ENCODE data around the gene FHL1. TPM values are rescaled to one million over a fixed set of nuclear protein-coding genes. Genes with fewer than 3 reads are reported as not detected.
A peak's percentile ranks its signal among the peaks of the same experiment; 100 is the strongest.

Gene FHL1
- total RNA-seq, 2 experiments from 2014 or later, result 27.2 to 28.4 TPM

DNA sequence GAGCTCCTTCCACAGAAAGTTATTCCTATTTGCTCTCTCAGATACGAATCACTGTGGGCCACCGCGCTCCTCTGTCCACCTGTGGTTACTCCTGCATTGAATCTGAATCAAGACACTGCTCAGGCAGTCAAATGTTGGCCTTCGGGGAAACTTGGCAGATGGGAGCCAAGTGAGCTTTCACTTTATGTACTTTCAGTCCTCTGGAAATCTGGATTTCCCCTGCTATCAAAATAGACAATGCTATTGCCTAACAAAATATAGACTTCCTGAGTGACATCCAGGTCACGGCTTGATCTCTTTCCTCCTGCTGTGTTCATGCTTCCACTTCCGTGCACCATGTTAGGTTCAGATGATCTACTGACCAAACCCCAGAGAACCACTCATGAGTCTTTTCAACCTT, 43.8 kb downstream of the FHL1 start:
- peaks cover 22% of the 10 kb centered on the region for H3K4me1 ChIP-seq (ENCODE audit: insufficient read depth, low read length)
- H3K9me3 Mint-ChIP-seq, result no peaks in the 10 kb centered on the region
- H3K36me3 Mint-ChIP-seq (ENCODE audit: low read depth), result no peaks in the 10 kb centered on the region
- H3K27me3 Mint-ChIP-seq, result no peaks in the 10 kb centered on the region
- ATAC-seq (ENCODE audit: poor library complexity) (no peak), DNase-seq (peak in 1 of 14 experiments; percentile 11)
- TF ChIP-seq CTCF (IDR thresholded peaks at IDR 0.05), result no peak
- H3K27ac ChIP-seq (ENCODE audit: low read depth in 1 of 2, low read length in 2 of 2), result no peak overlapping the region
- H3K27me3 ChIP-seq (ENCODE audit: control insufficient read depth in 1 of 2, insufficient read depth in 2 of 2, low read length in 2 of 2), result no peaks in the 10 kb centered on the region
- H3K4me3 ChIP-seq (ENCODE audit: low read length), result no peak overlapping the region
- intact Hi-C loops (cut with DNase I, micrococcal nuclease), result no loop called here
- POLR2A ChIA-PET, result interaction anchor here (0.6 to 0.7 kb wide), 2 partner anchors 110 to 264 kb away, joined by 3 read pairs; no protein-coding TSS in a partner anchor
- H3K9me3 ChIP-seq (ENCODE audit: control insufficient read depth in 1 of 2, insufficient read depth in 1 of 2, low read length in 2 of 2), result no peaks in the 10 kb centered on the region
- no peak overlapping the region for H3K4me3 Mint-ChIP-seq
- peak overlapping the region; percentile 61 for H3K27ac Mint-ChIP-seq
- H3K36me3 ChIP-seq (ENCODE audit: insufficient read depth, low read length), result no peaks in the 10 kb centered on the region
- CTCF ChIA-PET, result no interaction called here
- H3K4me1 Mint-ChIP-seq (ENCODE audit: low read depth), result peaks cover 40% of the 10 kb centered on the region

GRCh38 chrX:136192135-136192534, 44.8 kb downstream of the FHL1 start:
- peak overlapping the region; percentile 42 for H3K4me3 Mint-ChIP-seq
- H3K27ac ChIP-seq (ENCODE audit: low read depth in 1 of 2, low read length in 2 of 2), result no peak overlapping the region
- POLR2A ChIA-PET, result interaction anchor here (0.7 kb wide), 1 partner anchor 46 kb away, joined by 3 read pairs; no protein-coding TSS in a partner anchor
- TF ChIP-seq CTCF (IDR thresholded peaks at IDR 0.05), result no peak
- peak in 1 of 14 experiments; percentile 41 for DNase-seq
- no peaks in the 10 kb centered on the region for H3K27me3 ChIP-seq (ENCODE audit: control insufficient read depth in 1 of 2, insufficient read depth in 2 of 2, low read length in 2 of 2)
- ATAC-seq (ENCODE audit: poor library complexity), result no peak
- H3K4me1 ChIP-seq (ENCODE audit: insufficient read depth, low read length), result peaks cover 22% of the 10 kb centered on the region
- CTCF ChIA-PET, result no interaction called here
- no peaks in the 10 kb centered on the region for H3K9me3 Mint-ChIP-seq
- H3K4me3 ChIP-seq (ENCODE audit: low read length), result no peak overlapping the region
- H3K36me3 Mint-ChIP-seq (ENCODE audit: low read depth), result no peaks in the 10 kb centered on the region
- peak overlapping the region; percentile 61 for H3K27ac Mint-ChIP-seq
- H3K36me3 ChIP-seq (ENCODE audit: insufficient read depth, low read length), result no peaks in the 10 kb centered on the region
- H3K4me1 Mint-ChIP-seq (ENCODE audit: low read depth), result peaks cover 44% of the 10 kb centered on the region
- H3K27me3 Mint-ChIP-seq, result no peaks in the 10 kb centered on the region
- H3K9me3 ChIP-seq (ENCODE audit: control insufficient read depth in 1 of 2, insufficient read depth in 1 of 2, low read length in 2 of 2), result no peaks in the 10 kb centered on the region
- intact Hi-C loops (cut with DNase I, micrococcal nuclease), result no loop called here

DNA sequence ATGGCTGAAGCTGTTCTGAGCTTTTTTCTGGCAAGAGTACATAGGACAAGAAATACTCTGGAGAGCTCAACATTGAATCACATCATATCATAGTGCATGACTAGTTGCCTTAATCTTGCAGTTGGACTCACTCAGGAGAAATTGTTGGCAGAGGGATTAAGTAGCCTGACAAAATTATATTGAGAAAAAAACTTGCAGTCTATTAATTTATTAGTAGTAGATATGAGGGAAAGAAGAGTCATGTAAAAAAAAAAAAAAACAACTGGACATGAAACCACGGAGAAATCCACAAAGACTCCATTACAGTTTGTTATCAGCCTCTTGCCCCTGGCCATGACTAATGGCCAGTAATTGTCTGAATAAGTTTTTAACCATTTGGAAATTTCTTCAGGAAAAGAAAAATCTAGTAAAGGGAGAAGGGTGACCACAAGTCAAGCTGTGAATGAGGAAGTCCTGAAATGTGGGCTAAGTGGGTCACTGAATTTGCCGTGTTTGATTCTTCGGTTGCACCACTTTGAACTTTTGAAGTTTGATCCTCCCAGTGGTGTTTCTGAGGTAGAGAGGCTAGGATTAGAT, 45.6 kb downstream of the FHL1 start:
- intact Hi-C loops (cut with DNase I, micrococcal nuclease), result no loop called here
- Histone ChIP-seq H3K4me1 (ENCODE audit: insufficient read depth, low read length) (peaks cover 22% of the 10 kb centered on the region), H3K9me3 (ENCODE audit: control insufficient read depth in 1 of 2, insufficient read depth in 1 of 2, low read length in 2 of 2) (no peaks in the 10 kb centered on the region), H3K27me3 (ENCODE audit: control insufficient read depth in 1 of 2, insufficient read depth in 2 of 2, low read length in 2 of 2) (no peaks in the 10 kb centered on the region), H3K27ac (ENCODE audit: low read depth in 1 of 2, low read length in 2 of 2) (no peak overlapping the region), H3K36me3 (ENCODE audit: insufficient read depth, low read length) (no peaks in the 10 kb centered on the region), H3K4me3 (ENCODE audit: low read length) (peak overlapping the region; percentile 1)
- CTCF ChIA-PET, result no interaction called here
- no peaks in the 10 kb centered on the region for H3K27me3 Mint-ChIP-seq
- TF ChIP-seq CTCF (IDR thresholded peaks at IDR 0.05), result no peak
- DNase-seq (peak in 2 of 14 experiments; percentile 14 to 16), ATAC-seq (ENCODE audit: poor library complexity) (no peak)
- no peaks in the 10 kb centered on the region for H3K36me3 Mint-ChIP-seq (ENCODE audit: low read depth)
- POLR2A ChIA-PET, result no interaction called here
- H3K4me1 Mint-ChIP-seq (ENCODE audit: low read depth), result peaks cover 44% of the 10 kb centered on the region
- peak overlapping the region; percentile 61 for H3K27ac Mint-ChIP-seq
- H3K4me3 Mint-ChIP-seq, result no peak overlapping the region
- no peaks in the 10 kb centered on the region for H3K9me3 Mint-ChIP-seq
